Keratinocyte (primary cell): ENCODE results near the gene EVL. TPM values are rescaled to one million over a fixed set of nuclear protein-coding genes. Genes with fewer than 3 reads are reported as not detected.

ENCODE experiments used
- DNase-seq: peaks from one replicate; pipeline ENCODE4 v3.0.0-alpha.2; 2011; ENCODE audit warnings: low read depth, missing footprints, low spot score
- FAIRE-seq: peaks from 2 replicates; lab custom pipeline; 2011; peaks lifted over from hg19 to GRCh38; lab: Jason Lieb, UNC
- H2AFZ ChIP-seq: 2 replicates; pipeline ENCODE4 v1.6.0; 2012; ENCODE audit warnings: low read length, control low read depth, inconsistent platforms; ENCODE audit not compliant: control insufficient read depth
- H3K27ac ChIP-seq: 2 replicates; pipeline ENCODE4 v1.5.1; 2011; ENCODE audit warnings: low read length; ENCODE audit not compliant: control insufficient read depth, insufficient read depth
- H3K27me3 ChIP-seq: 3 replicates; pipeline ENCODE4 v1.6.0; 2011; ENCODE audit warnings: low read length; ENCODE audit not compliant: control insufficient read depth, insufficient read depth; ENCODE audit errors: extremely low read depth
- H3K36me3 ChIP-seq, 2 experiments: 2 replicates in 1 of 2; 3 replicates in 1 of 2; pipeline ENCODE4 v1.5.1; 2011; ENCODE audit warnings: low read length in 2 of 2, mild to moderate bottlenecking in 1 of 2; ENCODE audit not compliant: control insufficient read depth in 2 of 2, insufficient read depth in 2 of 2; ENCODE audit errors: extremely low read depth in 1 of 2
- H3K4me1 ChIP-seq: 3 replicates; pipeline ENCODE4 v1.5.1; 2011; ENCODE audit warnings: low read length; ENCODE audit not compliant: control insufficient read depth, insufficient read depth; ENCODE audit errors: extremely low read depth
- H3K4me2 ChIP-seq: 3 replicates; pipeline ENCODE4 v1.6.0; 2011; ENCODE audit warnings: low read depth, low read length; ENCODE audit not compliant: control insufficient read depth, insufficient read depth; ENCODE audit errors: extremely low read depth
- H3K4me3 ChIP-seq, 3 experiments: fragments of 200-600 bp in 1 of 3; sonication (generic) in 1 of 3; 2 replicates in 2 of 3; 3 replicates in 1 of 3; pipeline ENCODE4 v1.5.1; 2011 to 2016; ENCODE audit warnings: low read length in 3 of 3, mild to moderate bottlenecking in 3 of 3, control low read depth in 2 of 3, inconsistent platforms in 1 of 3, low read depth in 1 of 3, mixed read lengths in 1 of 3, mixed run types in 1 of 3, moderate library complexity in 1 of 3; ENCODE audit not compliant: control insufficient read depth in 2 of 3, insufficient read depth in 2 of 3; ENCODE audit errors: extremely low read depth in 1 of 3
- H3K79me2 ChIP-seq: 2 replicates; pipeline ENCODE4 v1.6.0; 2012; ENCODE audit warnings: low read length; ENCODE audit not compliant: control insufficient read depth, insufficient read depth
- H3K9ac ChIP-seq: 3 replicates; pipeline ENCODE4 v1.6.0; 2011; ENCODE audit warnings: low read length; ENCODE audit not compliant: control insufficient read depth, insufficient read depth; ENCODE audit errors: extremely low read depth
- H3K9me1 ChIP-seq: 3 replicates; pipeline ENCODE4 v1.6.0; 2011; ENCODE audit warnings: low read length; ENCODE audit not compliant: control insufficient read depth, insufficient read depth; ENCODE audit errors: extremely low read depth
- H3K9me3 ChIP-seq: 2 replicates; pipeline ENCODE4 v1.5.1; 2012; ENCODE audit warnings: low read depth, low read length; ENCODE audit not compliant: control insufficient read depth
- H4K20me1 ChIP-seq: 3 replicates; pipeline ENCODE4 v1.6.0; 2011; ENCODE audit warnings: low read length; ENCODE audit not compliant: control insufficient read depth, insufficient read depth; ENCODE audit errors: extremely low read depth
- CTCF ChIP-seq, 3 experiments: IDR thresholded peaks in 1 of 3; conservative IDR thresholded peaks in 1 of 3; optimal IDR thresholded peaks in 1 of 3; 2 replicates in 2 of 3; 3 replicates in 1 of 3; pipeline versions ENCODE3 to v1.5.1; 2011; ENCODE audit warnings: low read length in 3 of 3, mild to moderate bottlenecking in 3 of 3, moderate library complexity in 2 of 3, control low read depth in 1 of 3, inconsistent platforms in 1 of 3; ENCODE audit not compliant: insufficient read depth in 2 of 3; ENCODE audit errors: extremely low read depth in 1 of 3
- EZH2 ChIP-seq: IDR thresholded peaks from one replicate; pipeline ENCODE4 v1.6.1; 2012; ENCODE audit warnings: inconsistent platforms, mild to moderate bottlenecking, low read length, moderate library complexity
- dilution Hi-C: fragments of 300-500 bp; cut with MboI; formaldehyde crosslinking; loops from one replicate; pipeline ENCODE4 v1.7.0; 2020; ENCODE audit warnings: low sequenced_read_pairs; ENCODE audit not compliant: extremely low pct_ligation_motif_present
- polyA plus RNA-seq, 5 experiments: library from polyadenylated mRNA; depleted of rRNA in 3 of 5; stranded (reverse) in 3 of 5; stranded (forward) in 1 of 5; unstranded in 1 of 5; fragments of >200 nt; gene quantifications; 1 replicate in 1 of 5; 2 replicates in 3 of 5; 3 replicates in 1 of 5; pipeline versions ENCODE4 v1.2.1 to v1.2.3, GENCODE V29; 2011 to 2012; ENCODE audit warnings: missing spikeins in 2 of 5, low read depth in 1 of 5, low replicate concordance in 1 of 5

The EVL gene
- polyA plus RNA-seq, 1 donor (not counting 4 experiments of a cell fraction or from before 2014, with no cell fraction given): 12.0 TPM

DNA sequence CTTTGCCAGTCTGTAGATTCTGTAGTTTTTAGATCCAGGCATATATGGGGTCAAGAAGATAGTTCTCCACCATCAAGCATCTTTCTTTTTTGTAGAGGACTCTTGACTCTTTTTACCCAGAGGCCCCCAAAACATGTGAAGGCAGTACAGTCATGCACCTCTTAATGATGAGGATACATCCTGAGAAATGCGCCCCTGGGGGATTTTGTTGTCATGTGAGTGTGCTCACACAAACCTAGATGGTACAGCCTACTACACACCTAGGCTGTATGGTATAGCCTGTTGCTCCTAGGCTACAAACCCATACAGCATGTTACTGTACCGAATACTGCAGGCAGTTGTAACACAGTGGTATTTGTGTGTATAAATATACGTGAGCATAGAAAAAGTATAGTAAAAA is 23.0 kb downstream of the EVL start:
- DNase-seq (no peak), FAIRE-seq (no peak)
- H3K4me3 ChIP-seq: no peak overlapping the region
- dilution Hi-C loops: no loop called here
- H3K27me3 ChIP-seq: no peaks in the 10 kb centered on the region
- H4K20me1 ChIP-seq: no peaks in the 10 kb centered on the region
- H3K4me2 ChIP-seq: no peak overlapping the region
- H3K9ac ChIP-seq: no peak overlapping the region
- H3K4me1 ChIP-seq: peaks cover 11% of the 10 kb centered on the region
- TF ChIP-seq CTCF (optimal IDR thresholded peaks at IDR 0.05 in 1 of 3, IDR thresholded peaks at IDR 0.05 in 1 of 3, conservative IDR thresholded peaks at IDR 0.05 in 1 of 3; ENCODE audit: extremely low read depth in 1 of 3, insufficient read depth in 2 of 3, low read length in 3 of 3) (no peak), EZH2 (no peak)
- no peaks in the 10 kb centered on the region for H3K9me3 ChIP-seq
- no peak overlapping the region for H3K27ac ChIP-seq
- H3K36me3 ChIP-seq: no peaks in the 10 kb centered on the region
- no peaks in the 10 kb centered on the region for H3K9me1 ChIP-seq
- H3K79me2 ChIP-seq: no peaks in the 10 kb centered on the region
- no peak overlapping the region for H2AFZ ChIP-seq

- Histone ChIP-seq H3K9me1 (no peaks in the 10 kb centered on the region), H3K9ac (no peak overlapping the region), H3K9me3 (no peaks in the 10 kb centered on the region), H3K4me3 (no peak overlapping the region), H3K27ac (no peak overlapping the region), H3K27me3 (no peaks in the 10 kb centered on the region), H3K36me3 (no peaks in the 10 kb centered on the region), H3K79me2 (no peaks in the 10 kb centered on the region), H3K4me1 (peaks cover 5% of the 10 kb centered on the region), H2AFZ (no peak overlapping the region), H3K4me2 (no peak overlapping the region), H4K20me1 (no peaks in the 10 kb centered on the region)
- FAIRE-seq (no peak), DNase-seq (no peak)
- dilution Hi-C loops: no loop called here
- TF ChIP-seq EZH2 (no peak), CTCF (optimal IDR thresholded peaks at IDR 0.05 in 1 of 3, IDR thresholded peaks at IDR 0.05 in 1 of 3, conservative IDR thresholded peaks at IDR 0.05 in 1 of 3; ENCODE audit: extremely low read depth in 1 of 3, insufficient read depth in 2 of 3, low read length in 3 of 3) (no peak)
Measured at GRCh38 chr14:100091386-100091785, 26.2 kb downstream of the EVL start.
